Body of pancreas (tissue), 4 donors: ENCODE results near the gene NGLY1. TPM values are rescaled to one million over a fixed set of nuclear protein-coding genes. Genes with fewer than 3 reads are reported as not detected.

Source experiments
- ATAC-seq: fragments of 150-250 bp; one replicate; pipeline ENCODE4 v1.9.1; 2016
- DNase-seq, 4 donors: peaks; one replicate each; pipeline ENCODE4 v3.0.0-alpha.2; 2019
- H3K27ac ChIP-seq, 4 donors: fragments of 200-600 bp; sonication (generic); 1 replicate in 3 of 4; 2 replicates in 1 of 4; pipeline versions ENCODE4 v1.5.1 to v1.6.1; 2016 to 2019; ENCODE audit warnings: mild to moderate bottlenecking in 1 of 4, mixed read lengths in 1 of 4, moderate library complexity in 1 of 4
- H3K27me3 ChIP-seq, 2 donors: fragments of 200-600 bp; sonication (generic); one replicate each; pipeline ENCODE4 v1.6.0; 2016; ENCODE audit warnings: mild to moderate bottlenecking in 1 of 2
- H3K36me3 ChIP-seq, 2 donors: fragments of 200-600 bp; sonication (generic); replicated peaks in 1 of 2; 2 replicates each; pipeline ENCODE4 v1.5.1; 2016; ENCODE audit warnings: low read depth in 2 of 2; ENCODE audit not compliant: insufficient read depth in 1 of 2
- H3K4me1 ChIP-seq: fragments of 200-600 bp; sonication (generic); one replicate; pipeline ENCODE4 v1.6.0; 2016
- H3K4me3 ChIP-seq, 2 donors: fragments of 200-600 bp; sonication (generic); 1 replicate in 1 of 2; 2 replicates in 1 of 2; pipeline ENCODE4 v1.5.1; 2016 to 2019
- H3K9me3 ChIP-seq, 3 donors: fragments of 200-600 bp; sonication (generic); 1 replicate in 2 of 3; 2 replicates in 1 of 3; pipeline ENCODE4 v1.5.1; 2016
- CTCF ChIP-seq, 7 experiments: fragments of 450-650 bp in 4 of 7; fragments of 200-600 bp in 3 of 7; sonication (generic) in 3 of 7; IDR thresholded peaks; one replicate each; pipeline ENCODE4 v1.5.1; 2016 to 2019; ENCODE audit warnings: antibody characterized with exemption in 7 of 7
- POLR2A ChIP-seq, 3 donors: fragments of 450-650 bp; IDR thresholded peaks; one replicate each; pipeline ENCODE4 v1.6.1; 2016; ENCODE audit warnings: antibody characterized with exemption in 3 of 3, mild to moderate bottlenecking in 2 of 3
- WGBS, 2 donors: methylation state at CpG; one replicate each; pipeline ENCODE4 v1.1.5; 2017; 5-methylcytosine and 5-hydroxymethylcytosine counted together
- intact Hi-C: fragments of 100-400 bp; cut with DNase I; formaldehyde crosslinking; loops from one replicate; pipeline ENCODE4 v1.15.1; 2023
- total RNA-seq, 2 donors: library from RNA; depleted of rRNA; stranded (reverse); fragments of >200 nt; gene quantifications; one replicate each; pipeline ENCODE4 v1.1.0, GENCODE V29; 2016

The NGLY1 gene
- total RNA-seq, 2 donors from 2014 or later = 26.2 to 42.2 TPM

DNA sequence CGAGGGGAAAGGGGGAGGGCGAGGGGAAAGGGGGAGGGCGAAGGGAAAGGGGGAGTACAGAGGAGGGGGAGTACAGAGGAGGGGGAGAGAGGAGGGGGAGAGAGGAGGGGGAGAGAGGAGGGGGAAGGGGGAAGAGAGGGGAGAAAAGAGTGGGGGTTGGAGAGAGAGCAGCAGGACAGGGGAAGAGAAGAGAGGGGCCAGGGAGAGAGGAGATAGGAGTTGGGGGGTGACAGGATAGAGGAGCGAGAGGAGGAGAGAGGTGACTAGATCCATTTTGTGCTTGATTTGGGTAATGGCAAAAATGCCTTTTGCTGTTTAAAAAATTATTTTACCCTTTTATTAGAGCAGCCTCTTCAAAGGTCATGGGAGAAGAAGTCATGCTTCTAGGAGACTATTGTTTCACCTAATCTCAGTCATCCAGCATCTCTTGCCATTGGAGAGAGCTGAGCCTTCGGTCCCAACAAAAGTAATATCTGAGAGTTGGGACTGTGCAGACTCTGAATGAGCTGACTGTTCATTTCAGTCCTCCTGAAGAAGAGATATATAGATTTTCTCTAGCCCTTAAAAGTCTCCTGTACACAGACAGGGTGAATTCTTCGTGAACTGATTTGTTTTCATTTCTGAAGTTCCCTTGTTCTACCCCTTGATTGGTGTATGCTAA, 103.5 kb downstream of the NGLY1 start:
- TF ChIP-seq CTCF (IDR thresholded peaks at IDR 0.05) (no peak), POLR2A (IDR thresholded peaks at IDR 0.05) (no peak)
- 83 to 88% methylated on average over 3 to 6 of the region's 6 CpGs for WGBS, 2 donors
- no peak for DNase-seq
- Histone ChIP-seq H3K4me1 (peaks cover 3% of the 10 kb centered on the region), H3K9me3 (no peaks in the 10 kb centered on the region), H3K27ac (no peak overlapping the region), H3K36me3 (no peaks in the 10 kb centered on the region), H3K4me3 (no peak overlapping the region), H3K27me3 (no peaks in the 10 kb centered on the region)
- ATAC-seq = no peak
- intact Hi-C loops = loop anchor here (10.0 kb wide), 1 partner anchor 105 kb away; the partner anchor contains the start of gene NGLY1

DNA sequence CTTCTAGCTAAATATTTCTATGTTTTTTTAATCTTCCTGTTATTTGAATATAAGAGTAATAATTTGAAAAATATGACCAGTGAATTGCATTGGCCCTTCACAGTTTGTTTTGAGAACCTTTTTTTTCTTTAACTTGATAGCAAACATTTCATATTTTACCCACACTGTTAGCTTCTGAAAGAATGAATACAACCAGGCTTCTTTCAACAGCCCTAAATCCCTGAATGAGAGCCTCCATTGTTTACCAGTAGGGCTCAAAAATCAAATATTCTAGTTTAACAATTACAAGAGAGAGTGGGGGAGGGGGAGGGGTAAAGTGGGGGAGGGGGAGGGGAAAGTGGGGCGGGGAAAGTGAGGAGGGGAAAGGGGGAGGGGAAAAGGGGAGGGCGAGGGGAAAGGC, 104.1 kb downstream of the NGLY1 start:
- no peaks in the 10 kb centered on the region for H3K36me3 ChIP-seq
- no peak for DNase-seq
- H3K9me3 ChIP-seq = no peaks in the 10 kb centered on the region
- TF ChIP-seq POLR2A (IDR thresholded peaks at IDR 0.05) (no peak), CTCF (IDR thresholded peaks at IDR 0.05) (no peak)
- no peaks in the 10 kb centered on the region for H3K27me3 ChIP-seq
- no CpG with 5 or more reads among the region's 2 CpGs for WGBS, 2 donors
- peaks cover 3% of the 10 kb centered on the region for H3K4me1 ChIP-seq
- no peak for ATAC-seq
- intact Hi-C loops = loop anchor here (10.0 kb wide), 1 partner anchor 106 kb away; the partner anchor contains the start of gene NGLY1
- no peak overlapping the region for H3K4me3 ChIP-seq
- H3K27ac ChIP-seq = no peak overlapping the region

DNA sequence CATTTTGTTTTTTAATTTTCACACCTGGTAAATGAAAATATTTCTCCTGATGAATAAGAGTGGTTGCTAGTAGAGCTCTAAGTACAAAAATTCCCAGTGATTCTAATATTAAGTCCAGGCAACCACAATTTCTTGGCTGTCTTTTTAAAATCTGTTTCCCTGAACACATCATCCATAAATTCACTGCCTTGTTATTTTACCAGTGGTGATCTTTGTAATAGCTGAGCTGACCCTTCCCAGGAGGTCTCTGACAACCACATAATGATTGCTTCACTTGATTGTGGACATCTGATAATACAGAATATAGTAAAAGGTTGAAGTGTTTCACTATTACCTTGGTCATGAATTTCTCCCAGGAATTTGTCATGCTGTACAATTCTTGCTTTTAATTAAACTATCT, 104.7 kb downstream of the NGLY1 start:
- intact Hi-C loops = loop anchor here (10.0 kb wide), 1 partner anchor 106 kb away; the partner anchor contains the start of gene NGLY1
- TF ChIP-seq POLR2A (IDR thresholded peaks at IDR 0.05) (no peak), CTCF (IDR thresholded peaks at IDR 0.05) (no peak)

DNA sequence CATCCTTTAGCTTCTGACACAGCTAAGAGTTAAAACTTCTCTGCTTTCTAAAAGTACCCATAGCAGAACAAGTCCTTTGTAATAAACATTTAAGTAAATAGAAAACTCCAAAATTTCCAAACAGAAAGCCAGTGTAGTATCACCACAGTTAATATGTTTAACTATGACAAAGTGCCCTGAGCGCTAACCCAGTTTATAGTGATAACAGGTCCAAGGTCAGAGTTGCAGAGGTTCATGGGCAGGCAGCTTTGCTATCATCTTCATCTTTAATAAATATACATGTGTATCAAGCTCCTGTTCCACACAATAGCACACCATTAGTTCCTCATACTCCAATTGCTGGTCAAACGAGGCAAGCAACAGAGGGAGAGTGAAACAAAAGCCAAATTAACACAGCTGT, 106.1 kb downstream of the NGLY1 start:
- intact Hi-C loops = loop anchor here (10.0 kb wide), 1 partner anchor 108 kb away; the partner anchor contains the start of gene NGLY1
- Histone ChIP-seq H3K27ac (no peak overlapping the region), H3K9me3 (no peaks in the 10 kb centered on the region), H3K4me3 (no peak overlapping the region), H3K36me3 (no peaks in the 10 kb centered on the region), H3K27me3 (no peaks in the 10 kb centered on the region), H3K4me1 (peaks cover 3% of the 10 kb centered on the region)
- WGBS, 2 donors = 29 to 30% methylated on average over 2 of the region's 2 CpGs
- TF ChIP-seq POLR2A (IDR thresholded peaks at IDR 0.05) = no peak
- no peak for TF ChIP-seq CTCF (IDR thresholded peaks at IDR 0.05)
- ATAC-seq (peak; percentile 21), DNase-seq (no peak)

More for the DNA sequence above, 104.7 kb downstream of the NGLY1 start:
- Histone ChIP-seq H3K27me3 (no peaks in the 10 kb centered on the region), H3K9me3 (no peaks in the 10 kb centered on the region), H3K36me3 (no peaks in the 10 kb centered on the region), H3K4me3 (no peak overlapping the region), H3K4me1 (peaks cover 3% of the 10 kb centered on the region), H3K27ac (no peak overlapping the region)
- ATAC-seq = no peak
- no peak for DNase-seq

GRCh38 chr3:25674670-25675069, 108.6 kb downstream of the NGLY1 start:
- Histone ChIP-seq H3K4me3 (no peak overlapping the region), H3K9me3 (no peaks in the 10 kb centered on the region), H3K27me3 (no peaks in the 10 kb centered on the region), H3K36me3 (no peaks in the 10 kb centered on the region), H3K27ac (no peak overlapping the region), H3K4me1 (peaks cover 3% of the 10 kb centered on the region)
- ATAC-seq = no peak
- 70 to 88% methylated on average over 1 to 2 of the region's 2 CpGs for WGBS, 2 donors
- intact Hi-C loops = loop anchor here (10.0 kb wide), 1 partner anchor 110 kb away; the partner anchor contains the start of gene NGLY1
- TF ChIP-seq POLR2A (IDR thresholded peaks at IDR 0.05) (no peak), CTCF (IDR thresholded peaks at IDR 0.05) (no peak)
- no peak for DNase-seq
